HG03439 (cell line): ENCODE measurements around the gene PCDHGA2.
"Not testable (repeated sequence)": the region's sequence is repeated elsewhere in the genome, so short reads cannot be mapped to it uniquely, and the experiment has no call there.

ENCODE experiments used
- ATAC-seq: cut with Tn5 transposase; IDR thresholded peaks from one replicate; pipeline ENCODE4 v1.9.1; 2021; ENCODE audit warnings: mild to moderate bottlenecking, moderate library complexity; ENCODE audit not compliant: unreplicated experiment

PCDHGA2 gene

DNA sequence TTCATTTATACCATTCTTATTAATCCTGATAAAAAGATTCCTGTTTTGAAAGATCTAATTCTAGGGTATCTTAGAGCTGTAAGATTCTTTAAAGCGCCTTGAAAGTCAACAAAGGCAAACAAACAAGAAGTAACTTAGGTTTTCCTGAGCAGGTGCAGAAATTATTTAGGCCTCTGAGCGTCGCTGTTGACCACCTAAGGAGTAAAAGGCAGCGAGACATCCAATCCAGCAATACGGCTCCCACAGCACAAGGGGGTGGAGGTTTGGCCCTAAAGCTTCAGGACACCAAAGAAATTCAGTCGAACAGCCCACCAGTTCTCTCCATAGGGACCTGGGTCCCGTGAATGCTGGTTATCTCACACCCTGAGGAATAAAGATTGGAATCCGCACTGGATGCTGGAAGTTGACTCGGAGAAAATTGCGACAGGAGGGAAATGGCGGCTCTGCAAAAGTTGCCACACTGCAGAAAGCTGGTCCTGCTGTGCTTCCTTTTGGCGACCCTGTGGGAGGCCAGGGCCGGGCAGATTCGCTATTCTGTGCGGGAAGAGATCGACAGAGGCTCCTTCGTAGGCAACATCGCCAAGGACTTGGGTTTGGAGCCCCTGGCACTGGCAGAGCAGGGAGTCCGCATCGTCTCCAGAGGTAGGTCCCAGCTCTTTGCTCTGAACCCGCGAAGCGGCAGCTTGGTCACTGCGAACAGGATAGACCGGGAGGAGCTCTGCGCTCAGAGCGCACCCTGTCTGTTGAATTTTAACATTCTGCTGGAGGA, at the start of gene PCDHGA2:
TSS of gene PCDHGA2 (plus strand) at position 223 of the 769 bp plus-strand sequence.
- ATAC-seq, result no peak

DNA sequence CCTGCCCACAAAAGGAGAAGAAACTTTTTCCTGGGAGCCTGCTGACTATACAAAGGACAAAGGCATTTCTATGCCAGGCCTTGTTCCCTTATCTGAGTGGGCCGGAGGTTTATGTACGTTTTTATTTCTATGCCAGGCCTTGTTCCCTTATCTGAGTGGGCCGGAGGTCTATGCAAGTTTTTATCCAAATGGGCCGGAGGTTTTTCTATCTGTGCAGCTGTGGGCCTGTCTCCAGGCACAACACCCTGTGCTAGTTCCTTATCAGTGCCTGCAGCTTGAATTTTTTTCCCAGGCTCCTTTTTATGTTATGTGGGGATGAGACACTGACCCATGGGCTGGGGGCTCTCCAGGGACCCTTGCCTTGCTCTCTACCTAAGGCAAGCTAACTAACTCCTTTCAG, 40.2 kb upstream of the PCDHGA2 start:
- ATAC-seq, result no peak

DNA sequence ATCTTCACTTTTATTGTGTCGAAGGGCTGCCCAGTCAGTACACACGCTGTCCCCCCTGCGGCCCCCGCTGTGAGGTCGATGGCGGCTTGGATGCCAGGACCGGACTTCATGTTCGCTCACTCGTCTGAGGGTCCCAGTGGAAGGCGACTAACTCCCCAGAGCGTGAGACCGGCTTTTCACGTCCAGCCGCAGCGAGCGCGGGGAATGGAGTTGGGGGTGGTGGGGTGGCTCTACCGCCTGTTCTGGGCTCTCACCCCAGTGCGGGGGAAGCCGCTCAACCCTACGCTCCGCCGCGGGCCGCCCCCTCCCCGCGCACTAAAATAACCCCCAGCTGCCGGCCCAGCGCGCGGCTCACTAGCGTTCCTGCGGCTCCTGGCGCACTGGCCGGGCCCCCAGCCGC, 34.8 kb upstream of the PCDHGA2 start, which contains the start of gene SLC25A2:
TSS of gene SLC25A2 (minus strand) at position 294 of the 400 bp plus-strand sequence. CDS start at position 110, 184 bp downstream.
- ATAC-seq, result no peak

DNA sequence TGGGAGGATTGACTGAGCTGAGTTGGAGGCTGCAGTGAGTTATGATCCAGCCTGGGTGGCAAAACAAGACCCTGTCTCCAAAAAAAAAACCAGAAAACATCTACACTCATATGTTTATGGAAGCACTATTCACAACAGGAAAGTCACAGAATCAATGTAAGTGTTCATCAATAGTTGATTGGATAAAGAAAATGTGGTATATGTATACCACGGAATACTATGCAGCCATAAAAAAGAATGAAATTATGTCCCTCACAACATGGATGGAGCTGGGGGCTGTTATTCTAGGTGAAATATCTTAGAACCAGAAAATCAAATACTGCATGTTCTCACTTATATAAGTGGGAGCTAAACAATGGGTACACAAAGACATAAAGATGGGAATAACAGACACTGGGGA, 31.9 kb upstream of the PCDHGA2 start:
- no peak for ATAC-seq

DNA sequence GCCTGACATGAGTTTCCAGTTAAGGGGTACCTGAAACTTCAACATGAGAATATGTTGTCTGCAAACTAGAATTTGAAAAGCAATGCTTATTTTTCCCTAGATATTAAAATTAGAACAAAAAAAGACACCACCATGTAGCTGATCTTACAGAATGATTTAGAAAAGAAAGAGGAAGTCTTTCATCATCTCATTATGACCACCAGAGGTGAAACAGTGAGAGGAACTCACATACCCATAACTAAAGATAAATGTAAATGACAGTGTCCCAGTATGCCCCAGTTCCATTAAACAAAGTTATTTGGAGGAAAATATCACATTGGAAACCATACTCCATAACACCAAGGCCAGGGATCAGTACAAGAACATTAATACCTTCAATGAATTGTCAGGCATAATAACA, 24.8 kb upstream of the PCDHGA2 start:
- no peak for ATAC-seq

DNA sequence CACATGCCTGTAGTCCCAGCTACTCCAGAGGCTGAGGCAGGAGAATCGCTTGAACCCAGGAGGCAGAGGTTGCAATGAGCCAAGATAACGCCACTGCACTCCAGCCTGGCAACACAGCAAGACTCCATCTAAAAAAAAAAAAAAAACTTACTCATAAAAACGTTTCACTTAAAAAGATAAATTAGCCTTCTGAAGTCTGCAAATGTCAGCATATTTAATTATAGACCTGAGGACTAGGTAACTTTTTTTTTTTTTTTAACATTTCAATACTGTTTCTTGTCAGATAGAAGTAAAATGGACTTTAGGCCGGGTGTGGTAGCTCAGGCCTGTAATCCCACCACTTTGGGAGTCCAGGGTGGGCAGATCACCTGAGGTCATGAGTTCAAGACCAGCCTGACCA, 21.6 kb upstream of the PCDHGA2 start:
- ATAC-seq, result not testable (repeated sequence)

DNA sequence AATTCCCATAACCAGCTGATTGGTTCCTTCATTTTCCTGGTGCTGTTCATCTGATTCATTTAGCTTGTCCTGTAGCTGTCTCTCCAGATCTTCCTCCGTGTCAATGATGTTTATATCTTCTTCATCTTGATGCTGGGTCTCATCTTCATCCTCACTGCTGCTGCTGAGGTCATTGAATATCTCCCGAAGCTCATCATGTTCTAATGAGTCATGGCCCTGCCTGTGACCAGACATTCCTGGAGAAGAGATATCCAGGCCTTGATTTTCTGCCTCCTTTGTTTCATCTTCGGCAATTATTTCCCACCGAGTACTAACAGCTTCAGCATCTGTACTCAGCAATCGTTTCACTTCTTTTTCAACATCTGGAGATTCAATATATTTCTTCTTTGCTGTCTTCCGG, 19.4 kb upstream of the PCDHGA2 start:
- ATAC-seq, result no peak

DNA sequence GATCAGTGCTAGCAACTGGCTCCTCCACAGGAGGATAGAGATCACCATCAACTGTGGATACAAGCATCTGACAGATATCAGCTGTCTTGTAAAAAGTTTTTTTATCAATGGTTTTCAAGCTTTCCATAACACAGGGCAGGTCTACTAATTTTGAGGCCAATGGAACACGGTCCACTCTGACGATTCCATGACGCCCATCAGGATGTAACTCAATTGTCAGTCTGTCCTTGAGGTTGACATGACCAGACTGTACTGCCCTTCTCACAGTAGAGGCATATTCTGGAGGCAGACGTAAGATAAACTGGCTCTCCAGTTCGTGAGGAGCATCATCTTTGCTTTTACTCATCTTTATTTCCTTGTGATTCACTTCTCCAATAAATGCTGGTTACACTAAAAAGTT, 18.9 kb upstream of the PCDHGA2 start:
- ATAC-seq, result no peak

DNA sequence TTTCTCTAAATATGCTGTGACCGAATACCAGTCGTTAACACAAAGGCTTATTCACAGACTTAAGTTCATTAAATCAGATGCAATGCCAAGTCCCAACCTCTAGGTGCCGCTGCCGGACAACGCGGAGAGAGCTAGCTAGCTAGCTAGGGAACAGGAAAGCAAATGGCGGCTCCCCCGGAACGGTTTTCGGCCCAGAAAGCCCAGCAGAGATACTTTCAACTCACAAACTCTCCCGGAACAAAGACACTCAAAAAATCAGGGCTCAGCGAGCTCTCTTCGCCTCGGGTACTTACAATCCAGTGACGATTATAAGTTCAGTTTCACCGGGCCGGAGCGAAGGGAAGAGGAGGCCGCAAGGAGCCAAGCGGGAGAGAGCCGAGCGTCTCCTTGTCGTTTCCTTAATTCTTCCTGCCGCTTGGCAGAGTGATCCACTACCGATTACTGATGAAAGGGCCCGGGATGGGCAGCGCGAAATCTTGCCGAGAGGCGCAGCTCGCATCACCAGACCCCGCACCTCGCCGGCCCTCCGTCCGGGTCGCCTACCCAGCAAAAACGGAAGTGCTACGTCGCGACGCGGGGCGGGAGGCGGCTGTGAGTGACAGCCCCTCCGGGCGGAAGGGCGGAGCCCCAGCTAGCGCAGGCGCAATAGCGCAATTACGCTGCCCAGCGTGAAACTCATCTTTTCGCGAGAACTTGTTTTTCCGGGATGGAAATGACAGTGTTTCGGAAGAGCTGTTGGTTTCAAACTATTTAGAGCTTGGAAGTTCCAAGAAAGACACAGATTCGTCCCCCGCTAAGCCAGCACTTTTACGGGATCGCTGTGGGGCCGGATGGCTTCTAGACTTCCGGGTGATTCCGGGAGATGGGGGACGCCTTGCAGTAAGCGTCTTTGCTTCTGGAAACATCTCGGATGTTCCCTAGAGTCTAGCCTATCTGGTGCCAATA, 18.1 kb upstream of the PCDHGA2 start, which contains the start of gene TAF7:
TSS of gene TAF7 (minus strand) at position 560 of the 945 bp plus-strand sequence. CDS start 740 bp downstream, outside the sequence.
- peak; percentile 98 for ATAC-seq

DNA sequence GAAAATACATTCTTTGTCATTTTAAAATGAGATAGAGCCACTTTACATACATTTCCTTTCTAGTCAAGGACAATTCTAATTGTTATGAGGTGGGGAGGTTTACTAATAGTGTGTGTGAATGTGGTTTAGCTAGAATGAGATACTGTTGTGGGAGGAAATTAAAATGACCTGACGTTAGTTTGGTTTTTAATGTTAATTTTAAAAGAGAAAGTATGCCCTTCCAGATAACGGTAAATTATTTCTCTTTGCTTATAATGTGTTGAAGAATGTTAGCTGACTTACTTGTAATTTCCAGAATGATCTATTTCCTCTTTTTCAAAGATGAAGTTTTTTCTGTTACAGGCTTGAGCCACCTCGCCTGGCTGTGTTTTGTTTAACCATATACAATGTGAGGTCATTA, 16.3 kb upstream of the PCDHGA2 start:
- no peak for ATAC-seq

DNA sequence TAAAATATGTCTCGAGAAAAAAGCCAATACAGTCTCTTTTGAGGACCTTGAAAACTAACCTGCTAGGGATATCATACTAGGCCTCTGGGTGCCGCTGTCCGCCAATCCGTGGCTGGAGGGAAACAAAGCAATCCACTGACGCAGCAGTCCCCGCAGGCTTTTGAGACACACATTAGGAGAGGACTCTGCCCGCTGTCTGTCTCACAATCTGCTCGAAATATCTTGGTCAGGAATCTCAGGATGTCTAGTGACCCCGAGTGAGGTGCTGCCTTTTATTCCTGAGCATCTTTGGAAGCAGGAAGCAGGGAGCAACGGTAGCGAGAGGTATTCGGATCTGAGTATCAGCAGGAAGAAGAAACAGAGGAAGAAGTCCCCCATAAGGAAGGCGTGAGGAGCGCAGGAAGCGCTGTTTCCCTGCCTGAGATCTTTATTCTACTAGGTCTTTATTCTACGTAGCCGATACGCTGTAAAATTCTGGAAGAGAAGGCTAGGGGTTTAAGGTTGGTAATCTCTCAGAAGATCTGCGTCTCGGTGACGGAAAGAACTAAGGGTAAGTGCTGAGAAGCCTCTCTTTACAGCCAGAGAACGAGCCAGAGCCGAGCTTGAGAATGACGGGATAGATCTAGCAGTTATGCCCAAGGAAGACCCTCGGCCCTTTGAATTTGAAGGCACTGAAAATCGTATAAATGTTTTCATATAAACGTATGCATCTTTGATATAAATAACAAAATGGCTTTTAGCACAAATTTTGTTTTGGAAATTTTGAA, 12.3 kb upstream of the PCDHGA2 start:
- ATAC-seq, result peak; percentile 81

DNA sequence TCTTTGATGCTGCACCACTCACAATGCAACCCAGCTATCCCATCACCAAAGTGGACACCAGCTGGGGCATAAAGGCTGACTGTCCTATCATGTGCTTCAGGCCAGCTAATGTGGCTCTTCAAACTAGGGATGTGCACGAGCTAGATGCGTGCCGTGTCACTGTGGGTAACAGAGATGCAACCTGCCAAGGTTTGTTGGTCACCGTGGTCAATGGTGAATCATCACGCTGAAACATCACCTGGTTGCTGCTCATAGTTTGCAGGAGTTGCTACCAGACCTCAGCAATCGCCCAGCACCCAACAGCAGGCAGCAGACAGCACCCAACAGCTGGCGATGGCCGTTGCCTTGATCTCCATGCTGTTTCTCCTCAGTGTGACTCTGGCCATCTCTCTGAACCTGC, 10.3 kb upstream of the PCDHGA2 start:
- no peak for ATAC-seq

DNA sequence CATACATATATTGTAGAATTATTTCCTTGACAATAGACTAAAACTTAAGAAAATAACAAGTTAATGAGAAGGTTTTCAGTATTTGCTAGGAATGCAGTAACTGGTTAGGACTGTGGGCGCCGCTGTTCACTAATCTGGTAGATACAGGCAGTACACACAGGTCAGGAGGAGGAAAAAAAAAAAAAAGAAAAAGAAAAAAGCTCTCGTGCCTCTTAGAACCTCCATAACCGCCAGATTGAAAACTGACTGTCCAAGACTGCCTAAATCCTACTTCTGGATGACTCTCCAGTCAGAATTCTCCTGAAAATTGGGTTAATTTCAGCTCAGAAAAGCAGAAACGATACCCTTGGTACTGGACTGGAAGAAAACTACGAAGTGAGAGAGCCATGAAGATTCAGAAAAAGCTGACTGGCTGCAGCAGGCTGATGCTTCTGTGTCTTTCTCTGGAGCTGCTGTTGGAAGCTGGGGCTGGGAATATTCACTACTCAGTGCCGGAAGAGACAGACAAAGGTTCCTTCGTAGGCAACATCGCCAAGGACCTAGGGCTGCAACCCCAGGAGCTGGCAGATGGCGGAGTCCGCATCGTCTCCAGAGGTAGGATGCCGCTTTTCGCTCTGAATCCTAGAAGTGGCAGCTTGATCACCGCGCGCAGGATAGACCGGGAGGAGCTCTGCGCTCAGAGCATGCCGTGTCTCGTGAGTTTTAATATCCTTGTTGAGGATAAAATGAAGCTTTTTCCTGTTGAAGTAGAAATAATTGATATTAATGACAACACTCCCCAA, 8.1 kb upstream of the PCDHGA2 start, which contains the start of gene PCDHGA1:
TSS of gene PCDHGA1 (plus strand) at position 216 of the 782 bp plus-strand sequence.
- ATAC-seq, result no peak

DNA sequence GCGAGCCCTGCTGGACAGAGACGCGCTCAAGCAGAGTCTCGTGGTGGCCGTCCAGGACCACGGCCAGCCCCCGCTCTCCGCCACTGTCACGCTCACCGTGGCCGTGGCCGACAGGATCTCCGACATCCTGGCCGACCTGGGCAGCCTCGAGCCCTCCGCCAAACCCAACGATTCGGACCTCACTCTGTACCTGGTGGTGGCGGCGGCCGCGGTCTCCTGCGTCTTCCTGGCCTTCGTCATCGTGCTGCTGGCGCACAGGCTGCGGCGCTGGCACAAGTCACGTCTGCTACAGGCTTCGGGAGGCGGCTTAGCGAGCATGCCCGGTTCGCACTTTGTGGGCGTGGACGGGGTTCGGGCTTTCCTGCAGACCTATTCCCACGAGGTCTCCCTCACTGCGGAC, 6.0 kb upstream of the PCDHGA2 start:
- ATAC-seq, result not testable (repeated sequence)

DNA sequence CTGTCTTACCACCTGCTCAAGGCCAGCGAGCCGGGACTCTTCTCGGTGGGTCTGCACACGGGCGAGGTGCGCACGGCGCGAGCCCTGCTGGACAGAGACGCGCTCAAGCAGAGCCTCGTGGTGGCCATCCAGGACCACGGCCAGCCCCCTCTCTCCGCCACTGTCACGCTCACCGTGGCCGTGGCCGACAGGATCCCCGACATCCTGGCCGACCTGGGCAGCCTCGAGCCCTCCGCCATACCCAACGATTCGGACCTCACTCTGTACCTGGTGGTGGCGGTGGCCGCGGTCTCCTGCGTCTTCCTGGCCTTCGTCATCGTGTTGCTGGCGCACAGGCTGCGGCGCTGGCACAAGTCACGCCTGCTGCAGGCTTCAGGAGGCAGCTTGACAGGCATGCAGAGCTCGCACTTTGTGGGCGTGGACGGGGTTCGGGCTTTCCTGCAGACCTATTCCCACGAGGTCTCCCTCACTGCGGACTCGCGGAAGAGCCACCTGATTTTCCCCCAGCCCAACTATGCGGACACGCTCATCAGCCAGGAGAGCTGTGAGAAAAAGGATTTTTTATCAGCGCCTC, 2.3 kb downstream of the PCDHGA2 start:
- not testable (repeated sequence) for ATAC-seq

DNA sequence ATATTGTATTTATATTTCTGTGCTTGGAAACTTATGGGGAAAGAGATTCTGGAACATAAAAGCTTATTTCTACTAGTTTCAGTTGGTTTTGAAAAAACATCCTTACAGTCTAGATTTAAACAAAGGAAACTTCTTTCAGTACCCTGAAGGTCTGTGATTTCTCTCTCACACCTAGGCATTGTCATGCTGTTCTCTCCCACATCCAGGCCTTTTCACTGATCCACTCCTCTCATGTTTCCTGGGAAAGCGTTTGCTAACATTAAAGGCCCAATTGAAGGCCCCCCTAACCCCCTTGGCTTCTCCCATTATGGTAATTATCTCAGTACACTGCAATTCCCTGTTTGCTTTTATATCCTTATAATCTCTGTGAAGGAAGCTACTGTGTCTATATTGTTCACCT, 4.2 kb downstream of the PCDHGA2 start:
- no peak for ATAC-seq

DNA sequence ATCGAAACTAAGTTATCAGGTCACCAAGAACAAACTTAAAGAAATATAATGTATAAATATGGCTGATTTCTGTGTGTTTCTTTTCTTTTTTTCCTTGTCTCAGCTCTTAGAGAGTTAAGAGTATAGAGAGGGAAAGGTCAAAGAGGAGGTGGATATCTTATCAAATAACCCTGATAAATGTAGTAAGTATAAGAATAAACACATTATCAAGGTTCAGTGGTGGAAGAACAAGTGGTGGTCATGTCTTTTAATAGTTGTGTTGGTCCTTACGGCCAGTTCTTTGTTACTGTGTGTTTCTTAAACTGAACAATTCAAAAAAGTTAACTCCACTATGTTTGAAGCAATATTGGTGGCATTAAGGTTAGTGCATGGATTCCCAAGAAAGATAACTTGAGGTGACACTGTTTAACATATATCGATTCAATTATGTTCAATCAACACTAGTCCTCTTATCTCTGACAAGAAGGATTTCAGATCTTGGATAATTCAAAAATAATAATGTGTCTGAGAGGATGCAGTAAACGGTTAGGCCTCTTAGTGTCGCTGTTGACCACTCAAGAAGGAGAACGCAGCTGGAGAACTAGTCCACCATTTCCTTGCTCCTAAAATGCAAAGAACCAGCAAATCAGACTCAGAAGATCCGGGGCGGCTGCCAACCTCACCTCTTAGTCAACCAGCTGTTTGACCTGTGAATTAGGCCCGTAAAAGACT, 4.8 kb downstream of the PCDHGA2 start, which contains the start of gene PCDHGA3:
TSS of gene PCDHGA3 (plus strand) at position 588 of the 711 bp plus-strand sequence. CDS start 205 bp downstream, outside the sequence.
- no peak for ATAC-seq

DNA sequence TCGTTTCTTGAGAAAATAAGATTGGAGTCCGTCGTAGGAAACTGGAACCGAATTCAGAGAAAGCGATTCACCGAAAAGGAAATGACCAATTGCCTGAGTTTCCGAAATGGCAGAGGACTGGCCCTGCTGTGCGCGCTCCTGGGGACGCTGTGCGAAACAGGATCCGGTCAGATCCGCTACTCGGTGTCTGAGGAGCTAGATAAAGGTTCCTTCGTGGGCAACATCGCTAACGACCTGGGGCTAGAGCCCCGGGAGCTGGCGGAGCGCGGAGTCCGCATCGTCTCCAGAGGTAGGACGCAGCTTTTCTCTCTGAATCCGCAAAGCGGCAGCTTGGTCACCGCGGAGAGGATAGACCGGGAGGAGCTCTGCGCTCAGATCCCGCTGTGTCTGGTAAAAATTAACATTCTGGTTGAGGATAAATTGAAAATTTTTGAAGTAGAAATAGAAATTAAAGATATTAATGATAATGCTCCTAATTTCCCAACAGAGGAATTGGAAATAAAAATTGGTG, 5.4 kb downstream of the PCDHGA2 start:
- ATAC-seq, result no peak

DNA sequence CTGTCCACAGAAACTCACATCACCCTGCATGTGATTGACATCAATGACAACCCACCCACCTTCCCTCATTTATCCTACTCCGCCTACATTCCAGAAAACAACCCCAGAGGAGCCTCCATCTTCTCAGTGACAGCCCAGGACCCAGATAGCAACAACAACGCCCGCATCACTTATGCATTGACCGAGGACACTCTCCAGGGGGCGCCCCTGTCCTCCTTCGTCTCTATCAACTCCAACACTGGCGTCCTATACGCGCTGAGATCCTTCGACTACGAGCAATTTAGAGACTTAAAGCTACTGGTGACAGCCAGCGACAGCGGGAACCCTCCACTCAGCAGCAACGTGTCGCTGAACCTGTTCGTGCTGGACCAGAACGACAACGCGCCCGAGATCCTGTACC, 6.8 kb downstream of the PCDHGA2 start:
- no peak for ATAC-seq
